ENCODE results near the gene ZNF142. TPM values are rescaled to one million over a fixed set of nuclear protein-coding genes. Genes with fewer than 3 reads are reported as not detected.

Gene ZNF142
- total RNA-seq, 1 experiment from 2014 or later = 29.2 TPM

DNA sequence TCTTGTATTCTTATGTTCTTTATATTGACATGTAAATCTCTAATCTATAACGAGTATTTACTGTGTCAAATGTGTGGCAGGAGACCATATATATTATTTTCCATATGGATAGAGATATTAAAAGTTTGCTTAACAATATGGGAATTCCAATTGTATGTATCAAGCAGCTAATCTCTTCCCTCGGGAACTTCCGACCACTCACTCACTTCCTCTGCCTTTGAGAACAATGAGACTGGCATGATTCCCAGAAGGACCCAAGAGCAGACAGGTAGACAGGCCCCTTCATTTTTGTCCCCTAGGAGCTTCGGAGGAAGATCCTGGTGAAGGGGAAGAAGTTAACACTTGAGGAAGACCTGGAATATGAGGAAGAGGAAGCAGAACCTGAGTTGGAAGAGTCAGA is 27.6 kb downstream of the ZNF142 start:
- Histone ChIP-seq H3K27me3 (ENCODE audit: insufficient read depth, low read length) (no peaks in the 10 kb centered on the region), H3K4me3 (replicated peaks in 1 of 2; ENCODE audit: low read depth in 1 of 2, low read length in 2 of 2) (no peak overlapping the region), H3K9me2 (ENCODE audit: insufficient read depth) (no peaks in the 10 kb centered on the region), H3K9ac (ENCODE audit: low read length) (no peak overlapping the region), H3K36me3 (ENCODE audit: control insufficient read depth in 1 of 2, insufficient read depth in 2 of 2, low read length in 2 of 2) (peaks cover under 1 to 12% of the 10 kb centered on the region in 2 experiments; a peak in 3 of 4 replicates), H3K9me3 (ENCODE audit: control insufficient read depth in 1 of 2, insufficient read depth in 1 of 2, low read depth in 1 of 2, low read length in 2 of 2) (no peaks in the 10 kb centered on the region), H3K4me1 (ENCODE audit: control insufficient read depth in 1 of 2, insufficient read depth in 2 of 2, low read length in 2 of 2) (peaks cover 0 to 8% of the 10 kb centered on the region in 2 experiments; a peak in 2 of 4 replicates), H2AFZ (ENCODE audit: low read depth, low read length, poor library complexity, severe bottlenecking) (no peak overlapping the region), H3K79me2 (ENCODE audit: insufficient read depth, low read length) (no peaks in the 10 kb centered on the region), H4K20me1 (ENCODE audit: insufficient read depth) (no peaks in the 10 kb centered on the region), H3K27ac (ENCODE audit: low read depth, low read length) (no peak overlapping the region), H3K4me2 (ENCODE audit: low read length) (no peak overlapping the region)
- ChIA-PET CTCF (interaction anchor here (1.1 kb wide), 1 partner anchor 216 kb away, joined by 3 read pairs; no protein-coding TSS in a partner anchor), RAD21 (ENCODE audit: low non-redundant PET in 1 of 2, low total read pairs in 2 of 2, uncharacterized antibody in 2 of 2, unreplicated experiment in 2 of 2) (interaction anchor here in 1 of 2 experiments (0.5 kb wide), 1 partner anchor 401 kb away, joined by 4 read pairs; no protein-coding TSS in a partner anchor), POLR2A (no interaction called here)
- BruUV-seq (replicated peaks) = no TSS peak
- ATAC-seq (0 out of 2 replicates have a peak, but pooled peaks have one; percentile 17), DNase-seq (ENCODE audit: low read depth, low spot score) (peak; percentile 6)
- intact Hi-C loops (cut with micrococcal nuclease) = no loop called here
- TF ChIP-seq JUND (IDR thresholded peaks at IDR 0.05) (0 out of 2 replicates have a peak, but pooled peaks have one; percentile 7), POLR2AphosphoS5 (IDR thresholded peaks at IDR 0.05; ENCODE audit: low read depth, low read length) (no peak), CBX3 (IDR thresholded peaks at IDR 0.05; ENCODE audit: low read depth) (no peak)

- no TSS peak for BruUV-seq (replicated peaks)
Observed at GRCh38 chr2:218627939-218628338, 31.5 kb downstream of the ZNF142 start.

More at GRCh38 chr2:218627939-218628338, 31.5 kb downstream of the ZNF142 start:
- ATAC-seq = no peak
- ChIA-PET RAD21 (ENCODE audit: low non-redundant PET in 1 of 2, low total read pairs in 2 of 2, uncharacterized antibody in 2 of 2, unreplicated experiment in 2 of 2) (no interaction called here), POLR2A (no interaction called here), CTCF (no interaction called here)
- no peaks in the 10 kb centered on the region for H3K27me3 ChIP-seq (ENCODE audit: insufficient read depth, low read length)
- TF ChIP-seq ZNF274 (IDR thresholded peaks at IDR 0.05; ENCODE audit: low read depth, low read length) (no peak), YY1 (IDR thresholded peaks at IDR 0.05; ENCODE audit: extremely low read depth, insufficient replicate concordance, low read depth, low read length) (no peak), TCF7L2 (IDR thresholded peaks at IDR 0.05; ENCODE audit: borderline replicate concordance, extremely low read depth, insufficient read depth, insufficient read length) (no peak), JUND (IDR thresholded peaks at IDR 0.05) (no peak), SRF (IDR thresholded peaks at IDR 0.05; ENCODE audit: low read depth) (no peak)
- H3K27ac ChIP-seq (ENCODE audit: low read depth, low read length) = no peak overlapping the region
- H3K9ac ChIP-seq (ENCODE audit: low read length) = no peak overlapping the region
- no peak overlapping the region for H3K4me2 ChIP-seq (ENCODE audit: low read length)
- H3K79me2 ChIP-seq (ENCODE audit: insufficient read depth, low read length) = no peaks in the 10 kb centered on the region
- DNase-seq (ENCODE audit: low read depth, low spot score) = no peak
- no peaks in the 10 kb centered on the region for H4K20me1 ChIP-seq (ENCODE audit: insufficient read depth)
- no peaks in the 10 kb centered on the region for H3K9me2 ChIP-seq (ENCODE audit: insufficient read depth)
- H2AFZ ChIP-seq (ENCODE audit: low read depth, low read length, poor library complexity, severe bottlenecking) = no peak overlapping the region
- no peaks in the 10 kb centered on the region for H3K36me3 ChIP-seq (ENCODE audit: control insufficient read depth in 1 of 2, insufficient read depth in 2 of 2, low read length in 2 of 2)
- intact Hi-C loops (cut with micrococcal nuclease) = no loop called here
- no peaks in the 10 kb centered on the region for H3K9me3 ChIP-seq (ENCODE audit: control insufficient read depth in 1 of 2, insufficient read depth in 1 of 2, low read depth in 1 of 2, low read length in 2 of 2)
- no peak overlapping the region for H3K4me3 ChIP-seq (replicated peaks in 1 of 2; ENCODE audit: low read depth in 1 of 2, low read length in 2 of 2)
- peaks cover 0 to 9% of the 10 kb centered on the region in 2 experiments; a peak in 2 of 4 replicates for H3K4me1 ChIP-seq (ENCODE audit: control insufficient read depth in 1 of 2, insufficient read depth in 2 of 2, low read length in 2 of 2)
